ENCODE results near the gene GSG1L2. TPM values are rescaled to one million over a fixed set of nuclear protein-coding genes. Genes with fewer than 3 reads are reported as not detected.

The GSG1L2 gene
- total RNA-seq, 2 experiments from 2014 or later, result not detected

DNA sequence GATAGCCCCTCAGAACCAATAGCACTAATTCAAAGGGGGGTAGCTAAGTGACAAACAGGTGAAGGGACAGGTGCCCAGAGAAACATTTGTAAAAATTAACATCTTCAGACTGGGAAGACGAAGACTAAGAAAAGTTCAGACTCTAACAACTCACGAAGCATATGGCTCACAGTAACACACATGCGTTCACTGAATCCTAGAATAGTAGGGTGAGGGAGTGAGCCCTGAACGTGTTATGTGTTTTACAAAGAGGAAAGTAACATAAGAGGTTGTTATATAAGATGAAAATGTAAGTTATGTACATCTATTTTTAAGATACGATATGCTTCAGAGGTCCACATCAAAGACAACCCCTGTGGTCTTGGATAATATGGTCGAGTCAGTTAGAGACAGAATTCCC, 15.2 kb downstream of the GSG1L2 start:
- Histone ChIP-seq H3K36me3 (ENCODE audit: insufficient read depth, low read length) (no peaks in the 10 kb centered on the region), H3K9me3 (ENCODE audit: control insufficient read depth in 1 of 2, insufficient read depth in 1 of 2, low read length in 2 of 2) (peaks cover 0 to 13% of the 10 kb centered on the region in 2 experiments), H3K4me1 (ENCODE audit: insufficient read depth, low read length) (no peaks in the 10 kb centered on the region), H3K27ac (ENCODE audit: low read depth in 1 of 2, low read length in 2 of 2) (no peak overlapping the region), H3K27me3 (ENCODE audit: control insufficient read depth in 1 of 2, insufficient read depth in 2 of 2, low read length in 2 of 2) (peaks cover 0 to 7% of the 10 kb centered on the region in 2 experiments), H3K4me3 (ENCODE audit: low read length) (no peak overlapping the region)
- no peak for TF ChIP-seq CTCF (IDR thresholded peaks at IDR 0.05)
- intact Hi-C loops (cut with DNase I, micrococcal nuclease), result no loop called here
- no peaks in the 10 kb centered on the region for H3K27me3 Mint-ChIP-seq
- no peak for ATAC-seq (ENCODE audit: poor library complexity)
- POLR2A ChIA-PET, result no interaction called here
- no peak overlapping the region for H3K4me3 Mint-ChIP-seq
- DNase-seq, result no peak
- no peaks in the 10 kb centered on the region for H3K4me1 Mint-ChIP-seq (ENCODE audit: low read depth)
- no peaks in the 10 kb centered on the region for H3K9me3 Mint-ChIP-seq
- H3K27ac Mint-ChIP-seq, result no peak overlapping the region
- no peaks in the 10 kb centered on the region for H3K36me3 Mint-ChIP-seq (ENCODE audit: low read depth)
- CTCF ChIA-PET, result no interaction called here

DNA sequence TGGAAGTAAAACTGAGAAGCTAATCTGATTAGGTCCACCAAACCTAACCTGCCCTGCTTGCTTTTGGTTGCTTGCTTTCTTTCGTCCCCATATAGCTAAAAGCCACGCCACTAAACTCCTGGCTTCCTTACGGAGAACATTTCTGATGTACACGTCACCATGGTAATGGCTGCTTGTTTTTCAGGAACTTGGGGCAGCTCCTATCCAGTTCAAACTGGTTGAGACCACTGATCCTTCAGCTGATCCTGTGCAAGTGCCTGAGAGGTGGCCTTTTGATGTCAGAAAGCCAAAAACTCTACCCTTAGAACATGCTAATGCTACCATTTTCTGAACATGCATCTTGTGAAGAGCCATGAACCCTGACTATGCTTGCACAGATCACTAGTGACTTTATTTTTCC, 16.1 kb downstream of the GSG1L2 start:
- H3K27me3 Mint-ChIP-seq, result no peaks in the 10 kb centered on the region
- Histone ChIP-seq H3K36me3 (ENCODE audit: insufficient read depth, low read length) (no peaks in the 10 kb centered on the region), H3K4me3 (ENCODE audit: low read length) (no peak overlapping the region), H3K27ac (ENCODE audit: low read depth in 1 of 2, low read length in 2 of 2) (no peak overlapping the region), H3K9me3 (ENCODE audit: control insufficient read depth in 1 of 2, insufficient read depth in 1 of 2, low read length in 2 of 2) (peaks cover 0 to 10% of the 10 kb centered on the region in 2 experiments), H3K27me3 (ENCODE audit: control insufficient read depth in 1 of 2, insufficient read depth in 2 of 2, low read length in 2 of 2) (peaks cover 0 to 9% of the 10 kb centered on the region in 2 experiments), H3K4me1 (ENCODE audit: insufficient read depth, low read length) (no peaks in the 10 kb centered on the region)
- H3K9me3 Mint-ChIP-seq, result no peaks in the 10 kb centered on the region
- TF ChIP-seq CTCF (IDR thresholded peaks at IDR 0.05), result no peak
- H3K36me3 Mint-ChIP-seq (ENCODE audit: low read depth), result no peaks in the 10 kb centered on the region
- H3K27ac Mint-ChIP-seq, result no peak overlapping the region
- H3K4me3 Mint-ChIP-seq, result no peak overlapping the region
- H3K4me1 Mint-ChIP-seq (ENCODE audit: low read depth), result no peaks in the 10 kb centered on the region
- intact Hi-C loops (cut with DNase I, micrococcal nuclease), result no loop called here
- POLR2A ChIA-PET, result no interaction called here
- CTCF ChIA-PET, result no interaction called here
- DNase-seq (no peak), ATAC-seq (ENCODE audit: poor library complexity) (no peak)

DNA sequence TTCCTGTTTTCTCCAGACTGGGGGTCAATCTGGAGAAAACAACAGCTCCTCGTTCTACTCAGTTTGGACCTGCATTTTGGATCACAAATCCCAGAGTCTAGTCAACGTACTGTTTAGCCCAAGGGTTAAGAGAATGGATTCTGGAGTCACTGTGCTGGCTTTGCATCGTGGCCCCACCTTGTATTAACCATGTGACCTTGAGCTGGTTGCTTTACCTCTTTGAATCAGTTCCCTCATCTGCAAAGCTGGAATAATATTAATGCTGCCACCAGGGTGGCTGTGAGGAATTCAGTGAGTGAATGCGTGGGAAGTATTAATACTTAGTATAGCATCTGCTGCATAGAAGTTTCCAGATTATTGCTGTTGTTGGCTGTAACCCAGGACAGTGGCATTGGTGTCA, 19.2 kb downstream of the GSG1L2 start:
- ChIA-PET POLR2A (no interaction called here), CTCF (no interaction called here)
- Histone ChIP-seq H3K4me3 (ENCODE audit: low read length) (no peak overlapping the region), H3K4me1 (ENCODE audit: insufficient read depth, low read length) (no peaks in the 10 kb centered on the region), H3K27me3 (ENCODE audit: control insufficient read depth in 1 of 2, insufficient read depth in 2 of 2, low read length in 2 of 2) (peaks cover 10 to 17% of the 10 kb centered on the region in 2 experiments), H3K27ac (ENCODE audit: low read depth in 1 of 2, low read length in 2 of 2) (no peak overlapping the region), H3K9me3 (ENCODE audit: control insufficient read depth in 1 of 2, insufficient read depth in 1 of 2, low read length in 2 of 2) (peaks cover 0 to 5% of the 10 kb centered on the region in 2 experiments), H3K36me3 (ENCODE audit: insufficient read depth, low read length) (no peaks in the 10 kb centered on the region)
- no peak overlapping the region for H3K27ac Mint-ChIP-seq
- no peak for DNase-seq
- peaks cover 11% of the 10 kb centered on the region for H3K27me3 Mint-ChIP-seq
- H3K9me3 Mint-ChIP-seq, result no peaks in the 10 kb centered on the region
- no peak for TF ChIP-seq CTCF (IDR thresholded peaks at IDR 0.05)
- no peaks in the 10 kb centered on the region for H3K4me1 Mint-ChIP-seq (ENCODE audit: low read depth)
- intact Hi-C loops (cut with DNase I, micrococcal nuclease), result no loop called here
- no peaks in the 10 kb centered on the region for H3K36me3 Mint-ChIP-seq (ENCODE audit: low read depth)
- no peak for ATAC-seq (ENCODE audit: poor library complexity)
- no peak overlapping the region for H3K4me3 Mint-ChIP-seq

Measured in CD4-positive, alpha-beta T cell (primary cell).